Thymus (tissue), 11 donors: ENCODE measurements around the gene ATG4A. TPM values are rescaled to one million over a fixed set of nuclear protein-coding genes. Genes with fewer than 3 reads are reported as not detected.

Experiments
- DNase-seq, 9 donors: peaks; one replicate each; pipeline ENCODE4 v3.0.0-alpha.2; 2013; ENCODE audit warnings: low spot score in 9 of 9, low read depth in 6 of 9, missing footprints in 1 of 9
- H3K27ac ChIP-seq, 2 donors: one replicate each; pipeline ENCODE4 v1.5.1; 2013; ENCODE audit warnings: control low read depth in 1 of 2, low read depth in 1 of 2, low read length in 1 of 2, mild to moderate bottlenecking in 1 of 2, moderate library complexity in 1 of 2
- H3K27me3 ChIP-seq, 2 donors: one replicate each; pipeline ENCODE4 v1.5.1; 2013; ENCODE audit warnings: low read length in 1 of 2; ENCODE audit not compliant: control insufficient read depth in 2 of 2, insufficient read depth in 1 of 2
- H3K36me3 ChIP-seq, 2 donors: one replicate each; pipeline ENCODE4 v1.5.1; 2013; ENCODE audit warnings: low read length in 1 of 2, mild to moderate bottlenecking in 1 of 2, moderate library complexity in 1 of 2; ENCODE audit not compliant: control insufficient read depth in 2 of 2, insufficient read depth in 2 of 2
- H3K4me1 ChIP-seq, 2 donors: one replicate each; pipeline ENCODE4 v1.5.1; 2013; ENCODE audit warnings: low read length in 2 of 2; ENCODE audit not compliant: control insufficient read depth in 2 of 2, insufficient read depth in 2 of 2
- H3K4me3 ChIP-seq, 2 donors: one replicate each; pipeline ENCODE4 v1.5.1; 2013; ENCODE audit warnings: low read length in 2 of 2, control low read depth in 1 of 2, mild to moderate bottlenecking in 1 of 2
- H3K9me3 ChIP-seq, 2 donors: one replicate each; pipeline ENCODE4 v1.5.1; 2013; ENCODE audit warnings: low read length in 1 of 2, mild to moderate bottlenecking in 1 of 2; ENCODE audit not compliant: control insufficient read depth in 2 of 2, insufficient read depth in 1 of 2
- WGBS: extraction: QIAGEN DNeasy Blood & Tissue Kit; methylation state at CpG from one replicate; pipeline ENCODE4 v1.1.7; 2013; 5-methylcytosine and 5-hydroxymethylcytosine counted together
- polyA plus RNA-seq: library from polyadenylated mRNA; stranded (reverse); fragments of 200-250 nt; gene quantifications from one replicate; pipeline ENCODE4 v1.2.3, GENCODE V29; 2013
- total RNA-seq: library from RNA; stranded (reverse); fragments of 120-200 nt; gene quantifications from one replicate; pipeline ENCODE4 v1.2.4, GENCODE V29; 2013
- donor health status: healthy.

ATG4A gene
- total and polyA plus RNA-seq, 2 donors = 14.7 to 18.2 TPM

GRCh38 chrX:108157628-108158027 lies 66.0 kb downstream of the ATG4A start:
- Histone ChIP-seq H3K9me3 (no peaks in the 10 kb centered on the region), H3K27ac (no peak overlapping the region), H3K36me3 (peaks cover 3% of the 10 kb centered on the region in 2 donors), H3K27me3 (no peaks in the 10 kb centered on the region), H3K4me3 (no peak overlapping the region), H3K4me1 (no peaks in the 10 kb centered on the region)
- DNase-seq = no peak
- WGBS = 93% methylated on average over 3 of the region's 3 CpGs

GRCh38 chrX:108159028-108159670 lies 67.6 kb downstream of the ATG4A start:
- H3K27ac ChIP-seq = no peak overlapping the region
- no peak for DNase-seq
- WGBS = 98% methylated on average over 11 of the region's 11 CpGs
- H3K4me3 ChIP-seq = no peak overlapping the region
- H3K9me3 ChIP-seq = no peaks in the 10 kb centered on the region
- no peaks in the 10 kb centered on the region for H3K27me3 ChIP-seq
- no peaks in the 10 kb centered on the region for H3K4me1 ChIP-seq
- peaks cover 0 to 3% of the 10 kb centered on the region in 2 donors for H3K36me3 ChIP-seq

- Histone ChIP-seq H3K27ac (no peak overlapping the region), H3K4me1 (no peaks in the 10 kb centered on the region), H3K36me3 (peaks cover 0 to 3% of the 10 kb centered on the region in 2 donors), H3K9me3 (no peaks in the 10 kb centered on the region), H3K4me3 (no peak overlapping the region), H3K27me3 (no peaks in the 10 kb centered on the region)
- WGBS = 90% methylated on average over 5 of the region's 5 CpGs
- no peak for DNase-seq
These were observed 68.7 kb downstream of the ATG4A start for GRCh38 chrX:108160309-108160708.

- H3K27ac ChIP-seq = no peak overlapping the region
- no peaks in the 10 kb centered on the region for H3K9me3 ChIP-seq
- no peak for DNase-seq
- H3K36me3 ChIP-seq = no peaks in the 10 kb centered on the region
- no peaks in the 10 kb centered on the region for H3K27me3 ChIP-seq
- 92% methylated on average over 4 of the region's 4 CpGs for WGBS
- no peak overlapping the region for H3K4me3 ChIP-seq
- no peaks in the 10 kb centered on the region for H3K4me1 ChIP-seq
These were observed 70.7 kb downstream of the ATG4A start for GRCh38 chrX:108162265-108162664.

- Histone ChIP-seq H3K4me1 (no peaks in the 10 kb centered on the region), H3K9me3 (no peaks in the 10 kb centered on the region), H3K36me3 (no peaks in the 10 kb centered on the region), H3K4me3 (no peak overlapping the region), H3K27me3 (no peaks in the 10 kb centered on the region), H3K27ac (no peak overlapping the region)
- 97% methylated on average over 7 of the region's 7 CpGs for WGBS
- DNase-seq = no peak
These were observed 71.9 kb downstream of the ATG4A start for GRCh38 chrX:108163333-108164082.

GRCh38 chrX:108165383-108166111 lies 74.0 kb downstream of the ATG4A start:
- Histone ChIP-seq H3K27ac (no peak overlapping the region), H3K36me3 (no peaks in the 10 kb centered on the region), H3K4me3 (no peak overlapping the region), H3K27me3 (no peaks in the 10 kb centered on the region), H3K4me1 (no peaks in the 10 kb centered on the region), H3K9me3 (no peaks in the 10 kb centered on the region)
- DNase-seq = no peak
- 95% methylated on average over 7 of the region's 7 CpGs for WGBS

- H3K27me3 ChIP-seq = no peaks in the 10 kb centered on the region
- H3K4me3 ChIP-seq = no peak overlapping the region
- no peak overlapping the region for H3K27ac ChIP-seq
- DNase-seq = no peak
- 81% methylated on average over 5 of the region's 5 CpGs for WGBS
- H3K36me3 ChIP-seq = no peaks in the 10 kb centered on the region
- H3K4me1 ChIP-seq = no peaks in the 10 kb centered on the region
- no peaks in the 10 kb centered on the region for H3K9me3 ChIP-seq
These were observed 75.8 kb downstream of the ATG4A start for GRCh38 chrX:108167211-108167872.

- WGBS = 96% methylated on average over 9 of the region's 9 CpGs
- no peaks in the 10 kb centered on the region for H3K27me3 ChIP-seq
- DNase-seq = no peak
These were observed 77.6 kb downstream of the ATG4A start for GRCh38 chrX:108168961-108169740.

More at GRCh38 chrX:108168961-108169740, 77.6 kb downstream of the ATG4A start:
- Histone ChIP-seq H3K36me3 (no peaks in the 10 kb centered on the region), H3K4me3 (no peak overlapping the region), H3K27ac (no peak overlapping the region), H3K4me1 (no peaks in the 10 kb centered on the region), H3K9me3 (no peaks in the 10 kb centered on the region)
